HepG2 (cell line): ENCODE results near the gene VKORC1. TPM values are rescaled to one million over a fixed set of nuclear protein-coding genes. Genes with fewer than 3 reads are reported as not detected.

Experiments used
- ELK4 ChIP-seq: sonication (generic); formaldehyde crosslinking; IDR thresholded peaks from 2 replicates; pipeline ENCODE4 v1.9.0; 2021; ENCODE audit warnings: missing genetic modification reagents, borderline replicate concordance
- ESRRA ChIP-seq: sonication (generic); formaldehyde crosslinking; IDR thresholded peaks from 2 replicates; pipeline ENCODE4 v1.5.1; 2020; ENCODE audit warnings: mild to moderate bottlenecking, low read depth, missing genetic modification reagents
- HDAC2 ChIP-seq: sonication (generic); formaldehyde crosslinking; IDR thresholded peaks from 2 replicates; pipeline ENCODE4 v1.4.0; 2020; ENCODE audit warnings: missing genetic modification reagents
- KLF11 ChIP-seq: IDR thresholded peaks from 2 replicates; pipeline ENCODE4 v1.6.1; 2016; ENCODE audit warnings: missing compliant biosample characterization
- RARA ChIP-seq: IDR thresholded peaks from 2 replicates; pipeline ENCODE4 v1.6.1; 2016; ENCODE audit warnings: missing genetic modification reagents, missing compliant biosample characterization
- SKI ChIP-seq: fragments of 450-650 bp; IDR thresholded peaks from one replicate; pipeline ENCODE4 v1.6.1; 2018; ENCODE audit warnings: mild to moderate bottlenecking; ENCODE audit not compliant: partially characterized antibody
- ZNF263 ChIP-seq: sonication (generic); formaldehyde crosslinking; IDR thresholded peaks from 2 replicates; pipeline ENCODE4 v1.4.0; 2020; ENCODE audit warnings: missing genetic modification reagents
- ZNF281 ChIP-seq: sonication (generic); formaldehyde crosslinking; IDR thresholded peaks from 2 replicates; pipeline ENCODE4 v1.4.0; 2020; ENCODE audit warnings: missing genetic modification reagents, borderline replicate concordance
- ZNF414 ChIP-seq: sonication (generic); formaldehyde crosslinking; IDR thresholded peaks from 2 replicates; pipeline ENCODE4 v1.5.0; 2020; ENCODE audit warnings: missing genetic modification reagents
- ZNF446 ChIP-seq: sonication (generic); formaldehyde crosslinking; IDR thresholded peaks from 2 replicates; pipeline ENCODE4 v1.5.0; 2020; ENCODE audit warnings: mild to moderate bottlenecking, missing genetic modification reagents
- ZNF816 ChIP-seq: sonication (generic); formaldehyde crosslinking; IDR thresholded peaks from 2 replicates; pipeline ENCODE4 v1.8.0; 2022; ENCODE audit warnings: missing genetic modification reagents, mild to moderate bottlenecking, borderline replicate concordance
- polyA plus RNA-seq, 8 experiments: library from polyadenylated mRNA; depleted of rRNA in 3 of 8; stranded (reverse) in 7 of 8; unstranded in 1 of 8; fragments of >200 nt; fragmentation: Illumina TruSeq in 4 of 8; extraction: Trizol in 4 of 8; gene quantifications; 2 replicates each; pipeline versions ENCODE4 v1.2.1 to v1.2.3, GENCODE V29; 2011 to 2016; ENCODE audit warnings: low read depth in 4 of 8, missing spikeins in 1 of 8, mixed read lengths in 1 of 8; ENCODE audit not compliant: insufficient read depth in 1 of 8
- total RNA-seq, 5 experiments: library from RNA; depleted of rRNA; stranded (reverse); fragments of >200 nt; fragmentation: Illumina TruSeq; extraction: Trizol; gene quantifications; 2 replicates each; pipeline ENCODE4 v1.2.3, GENCODE V29; 2016; ENCODE audit warnings: low read depth in 1 of 5
- TF ChIP-seq, protein P1 (sequence below): sonication (generic); formaldehyde crosslinking; IDR thresholded peaks from 2 replicates; pipeline ENCODE4 v1.4.0; 2020; ENCODE audit warnings: mild to moderate bottlenecking, missing genetic modification reagents
- TF ChIP-seq, protein P2 (sequence below): sonication (generic); formaldehyde crosslinking; IDR thresholded peaks from 2 replicates; pipeline ENCODE4 v1.4.0; 2020; ENCODE audit warnings: missing genetic modification reagents
- TF ChIP-seq, protein P3 (sequence below): sonication (generic); formaldehyde crosslinking; IDR thresholded peaks from 2 replicates; pipeline ENCODE4 v1.5.0; 2020; ENCODE audit warnings: missing genetic modification reagents
- TF ChIP-seq, protein P4 (sequence below): sonication (generic); formaldehyde crosslinking; IDR thresholded peaks from 2 replicates; pipeline ENCODE4 v1.8.1; 2022; ENCODE audit warnings: mild to moderate bottlenecking, missing genetic modification reagents

The VKORC1 gene
- total and polyA plus RNA-seq, 2 of the 13 experiments (the other 11 are each of a cell fraction or from before 2014, with no cell fraction given) = 141 to 615 TPM

DNA sequence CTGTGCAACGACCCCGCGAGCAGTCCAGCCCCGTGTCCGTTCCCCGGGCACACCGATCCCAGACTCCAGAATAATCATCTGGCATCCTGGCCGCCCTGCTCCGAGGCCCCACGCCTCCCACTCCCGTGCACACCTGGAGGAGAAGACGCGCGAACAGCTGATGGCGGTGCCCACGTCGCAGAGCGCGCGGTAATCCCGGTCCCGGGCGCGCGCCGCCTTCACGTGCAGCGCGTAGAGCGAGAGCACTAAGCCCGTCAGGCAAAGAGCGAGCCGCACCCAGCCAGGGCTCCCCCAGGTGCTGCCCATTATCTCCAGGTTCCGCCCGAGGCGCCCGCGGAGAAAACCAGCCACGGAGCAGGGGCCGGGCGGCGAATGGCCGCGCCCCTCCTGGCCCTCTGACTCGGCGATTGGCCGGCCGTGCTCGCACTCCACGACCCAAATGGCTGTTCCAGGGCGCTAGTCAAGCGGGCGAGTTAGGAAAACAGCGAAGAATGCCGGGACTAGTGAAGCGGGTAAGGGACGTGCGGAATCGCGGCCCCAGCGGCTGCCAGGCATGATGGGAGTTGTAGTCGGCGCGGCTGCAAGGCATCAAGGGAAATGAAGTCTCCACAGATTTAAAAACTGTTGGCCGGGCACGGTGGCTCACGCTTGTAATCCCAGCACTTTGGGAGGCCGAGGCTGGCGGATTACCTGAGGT, at the start of gene VKORC1 (continued):
- TF ChIP-seq ELK4 (no peak; the same call in 1 of the 2 replicates), ZNF816 (CRISPR knock-in tag) (0 out of 2 replicates have a peak, but pooled peaks have one; percentile 38), ZNF263 (CRISPR knock-in tag) (no peak; the same call in 1 of the 2 replicates), HDAC2 (CRISPR knock-in tag) (peak; percentile 78), RARA (CRISPR knock-in tag) (peak; percentile 21; the same call in 1 of the 2 replicates), ESRRA (CRISPR knock-in tag) (0 out of 2 replicates have a peak, but pooled peaks have one; percentile 45), SKI (peak; percentile 9), ZNF281 (peak; percentile 39; the same call in 1 of the 2 replicates), ZNF446 (CRISPR knock-in tag) (no peak), KLF11 (peak; percentile 86), ZNF414 (no peak)
- TF ChIP-seq, protein P1, sequence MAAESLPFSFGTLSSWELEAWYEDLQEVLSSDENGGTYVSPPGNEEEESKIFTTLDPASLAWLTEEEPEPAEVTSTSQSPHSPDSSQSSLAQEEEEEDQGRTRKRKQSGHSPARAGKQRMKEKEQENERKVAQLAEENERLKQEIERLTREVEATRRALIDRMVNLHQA (CRISPR knock-in tag) = no peak
- TF ChIP-seq, protein P2, sequence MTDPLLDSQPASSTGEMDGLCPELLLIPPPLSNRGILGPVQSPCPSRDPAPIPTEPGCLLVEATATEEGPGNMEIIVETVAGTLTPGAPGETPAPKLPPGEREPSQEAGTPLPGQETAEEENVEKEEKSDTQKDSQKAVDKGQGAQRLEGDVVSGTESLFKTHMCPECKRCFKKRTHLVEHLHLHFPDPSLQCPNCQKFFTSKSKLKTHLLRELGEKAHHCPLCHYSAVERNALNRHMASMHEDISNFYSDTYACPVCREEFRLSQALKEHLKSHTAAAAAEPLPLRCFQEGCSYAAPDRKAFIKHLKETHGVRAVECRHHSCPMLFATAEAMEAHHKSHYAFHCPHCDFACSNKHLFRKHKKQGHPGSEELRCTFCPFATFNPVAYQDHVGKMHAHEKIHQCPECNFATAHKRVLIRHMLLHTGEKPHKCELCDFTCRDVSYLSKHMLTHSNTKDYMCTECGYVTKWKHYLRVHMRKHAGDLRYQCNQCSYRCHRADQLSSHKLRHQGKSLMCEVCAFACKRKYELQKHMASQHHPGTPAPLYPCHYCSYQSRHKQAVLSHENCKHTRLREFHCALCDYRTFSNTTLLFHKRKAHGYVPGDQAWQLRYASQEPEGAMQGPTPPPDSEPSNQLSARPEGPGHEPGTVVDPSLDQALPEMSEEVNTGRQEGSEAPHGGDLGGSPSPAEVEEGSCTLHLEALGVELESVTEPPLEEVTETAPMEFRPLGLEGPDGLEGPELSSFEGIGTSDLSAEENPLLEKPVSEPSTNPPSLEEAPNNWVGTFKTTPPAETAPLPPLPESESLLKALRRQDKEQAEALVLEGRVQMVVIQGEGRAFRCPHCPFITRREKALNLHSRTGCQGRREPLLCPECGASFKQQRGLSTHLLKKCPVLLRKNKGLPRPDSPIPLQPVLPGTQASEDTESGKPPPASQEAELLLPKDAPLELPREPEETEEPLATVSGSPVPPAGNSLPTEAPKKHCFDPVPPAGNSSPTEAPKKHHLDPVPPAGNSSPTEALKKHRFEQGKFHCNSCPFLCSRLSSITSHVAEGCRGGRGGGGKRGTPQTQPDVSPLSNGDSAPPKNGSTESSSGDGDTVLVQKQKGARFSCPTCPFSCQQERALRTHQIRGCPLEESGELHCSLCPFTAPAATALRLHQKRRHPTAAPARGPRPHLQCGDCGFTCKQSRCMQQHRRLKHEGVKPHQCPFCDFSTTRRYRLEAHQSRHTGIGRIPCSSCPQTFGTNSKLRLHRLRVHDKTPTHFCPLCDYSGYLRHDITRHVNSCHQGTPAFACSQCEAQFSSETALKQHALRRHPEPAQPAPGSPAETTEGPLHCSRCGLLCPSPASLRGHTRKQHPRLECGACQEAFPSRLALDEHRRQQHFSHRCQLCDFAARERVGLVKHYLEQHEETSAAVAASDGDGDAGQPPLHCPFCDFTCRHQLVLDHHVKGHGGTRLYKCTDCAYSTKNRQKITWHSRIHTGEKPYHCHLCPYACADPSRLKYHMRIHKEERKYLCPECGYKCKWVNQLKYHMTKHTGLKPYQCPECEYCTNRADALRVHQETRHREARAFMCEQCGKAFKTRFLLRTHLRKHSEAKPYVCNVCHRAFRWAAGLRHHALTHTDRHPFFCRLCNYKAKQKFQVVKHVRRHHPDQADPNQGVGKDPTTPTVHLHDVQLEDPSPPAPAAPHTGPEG (CRISPR knock-in tag) = peak; percentile 90
- TF ChIP-seq, protein P3, sequence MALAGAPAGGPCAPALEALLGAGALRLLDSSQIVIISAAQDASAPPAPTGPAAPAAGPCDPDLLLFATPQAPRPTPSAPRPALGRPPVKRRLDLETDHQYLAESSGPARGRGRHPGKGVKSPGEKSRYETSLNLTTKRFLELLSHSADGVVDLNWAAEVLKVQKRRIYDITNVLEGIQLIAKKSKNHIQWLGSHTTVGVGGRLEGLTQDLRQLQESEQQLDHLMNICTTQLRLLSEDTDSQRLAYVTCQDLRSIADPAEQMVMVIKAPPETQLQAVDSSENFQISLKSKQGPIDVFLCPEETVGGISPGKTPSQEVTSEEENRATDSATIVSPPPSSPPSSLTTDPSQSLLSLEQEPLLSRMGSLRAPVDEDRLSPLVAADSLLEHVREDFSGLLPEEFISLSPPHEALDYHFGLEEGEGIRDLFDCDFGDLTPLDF = peak; percentile 89
- TF ChIP-seq, protein P4, sequence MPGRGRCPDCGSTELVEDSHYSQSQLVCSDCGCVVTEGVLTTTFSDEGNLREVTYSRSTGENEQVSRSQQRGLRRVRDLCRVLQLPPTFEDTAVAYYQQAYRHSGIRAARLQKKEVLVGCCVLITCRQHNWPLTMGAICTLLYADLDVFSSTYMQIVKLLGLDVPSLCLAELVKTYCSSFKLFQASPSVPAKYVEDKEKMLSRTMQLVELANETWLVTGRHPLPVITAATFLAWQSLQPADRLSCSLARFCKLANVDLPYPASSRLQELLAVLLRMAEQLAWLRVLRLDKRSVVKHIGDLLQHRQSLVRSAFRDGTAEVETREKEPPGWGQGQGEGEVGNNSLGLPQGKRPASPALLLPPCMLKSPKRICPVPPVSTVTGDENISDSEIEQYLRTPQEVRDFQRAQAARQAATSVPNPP (CRISPR knock-in tag) = no peak
